Smooth muscle cell (in vitro differentiated cells): ENCODE data around the gene SDHAF1. TPM values are rescaled to one million over a fixed set of nuclear protein-coding genes. Genes with fewer than 3 reads are reported as not detected.
A peak's percentile ranks its signal among the peaks of the same experiment; 100 is the strongest.

Experiments used
- DNase-seq: peaks from one replicate; lab custom pipeline; 2025; ENCODE audit not compliant: unreplicated experiment; lab: John Stamatoyannopoulos, UW
- H2AFZ ChIP-seq: fragments of 200-600 bp; sonication (generic); 2 replicates; pipeline ENCODE4 v1.6.0; 2016; ENCODE audit warnings: antibody characterized with exemption, low read depth, mild to moderate bottlenecking
- H3F3A ChIP-seq: fragments of 200-600 bp; sonication (generic); 2 replicates; pipeline ENCODE4 v1.6.0; 2017; ENCODE audit warnings: antibody characterized with exemption, low read depth
- H3K27ac ChIP-seq: fragments of 200-600 bp; sonication (generic); 2 replicates; pipeline ENCODE4 v1.5.1; 2016; ENCODE audit warnings: low read depth, mild to moderate bottlenecking
- H3K27me3 ChIP-seq: fragments of 200-600 bp; sonication (generic); 2 replicates; pipeline ENCODE4 v1.6.1; 2016; ENCODE audit warnings: low read depth, mild to moderate bottlenecking
- H3K36me3 ChIP-seq: fragments of 200-600 bp; sonication (generic); 2 replicates; pipeline ENCODE4 v1.5.1; 2016; ENCODE audit warnings: low read depth
- H3K4me1 ChIP-seq: fragments of 200-600 bp; sonication (generic); 2 replicates; pipeline ENCODE4 v1.5.1; 2016; ENCODE audit warnings: low read depth
- H3K4me2 ChIP-seq: fragments of 200-600 bp; sonication (generic); 2 replicates; pipeline ENCODE4 v1.6.0; 2016; ENCODE audit warnings: mild to moderate bottlenecking
- H3K4me3 ChIP-seq: fragments of 200-600 bp; sonication (generic); 2 replicates; pipeline ENCODE4 v1.5.1; 2016; ENCODE audit warnings: mild to moderate bottlenecking
- H3K79me2 ChIP-seq: fragments of 200-600 bp; sonication (generic); 2 replicates; pipeline ENCODE4 v1.6.0; 2016; ENCODE audit warnings: low read depth, mild to moderate bottlenecking
- H3K9ac ChIP-seq: fragments of 200-600 bp; sonication (generic); 2 replicates; pipeline ENCODE4 v1.6.0; 2016; ENCODE audit warnings: low read depth
- H3K9me3 ChIP-seq: fragments of 200-600 bp; sonication (generic); replicated peaks from 2 replicates; pipeline ENCODE4 v1.5.1; 2016; ENCODE audit warnings: low read depth
- H4K20me1 ChIP-seq: fragments of 200-600 bp; sonication (generic); 2 replicates; pipeline ENCODE4 v1.6.0; 2016; ENCODE audit warnings: low read depth
- WGBS: methylation state at CpG from one replicate; pipeline ENCODE4 v1.1.7; 2016; ENCODE audit warnings: low lambda C conversion rate; 5-methylcytosine and 5-hydroxymethylcytosine counted together
- polyA plus RNA-seq: library from polyadenylated mRNA; unstranded; fragments of >200 nt; fragmentation: Nextera tagmentation; extraction: Ambion mirVana; gene quantifications from 2 replicates; pipeline ENCODE4 v1.2.1, GENCODE V29; 2016
- total RNA-seq: library from RNA; depleted of rRNA; stranded (reverse); fragments of >200 nt; gene quantifications from 2 replicates; pipeline ENCODE4 v1.2.3, GENCODE V29; 2014
- TF ChIP-seq, protein P1 (sequence below): fragments of 200-600 bp; sonication (generic); IDR thresholded peaks from 2 replicates; pipeline ENCODE4 v1.5.1; 2017; ENCODE audit warnings: borderline replicate concordance, mild to moderate bottlenecking, antibody characterized with exemption; ENCODE audit not compliant: insufficient read depth, poor library complexity, severe bottlenecking

Gene SDHAF1
- total and polyA plus RNA-seq, 2 experiments from 2014 or later, result 24.0 to 27.7 TPM

DNA sequence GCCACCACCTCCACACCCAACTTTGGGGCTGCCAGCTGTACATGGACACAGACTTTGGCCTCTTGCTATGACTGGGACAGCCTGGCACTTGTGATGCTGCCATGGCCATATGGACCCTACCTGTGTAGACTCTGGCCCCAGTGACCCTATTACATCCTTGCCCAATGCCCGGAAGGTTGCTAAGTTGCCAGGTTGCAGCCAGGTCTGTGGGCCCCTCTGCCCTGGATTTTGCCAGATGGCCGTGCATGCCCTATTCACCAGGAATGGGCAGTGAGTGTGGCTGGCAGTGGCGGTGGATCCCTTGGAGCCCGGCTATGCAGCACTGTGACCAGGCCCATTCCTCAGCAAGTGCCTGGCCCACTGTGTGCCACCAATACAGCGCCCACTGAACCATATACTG lies 8.9 kb upstream of the SDHAF1 start:
- TF ChIP-seq, protein P1, sequence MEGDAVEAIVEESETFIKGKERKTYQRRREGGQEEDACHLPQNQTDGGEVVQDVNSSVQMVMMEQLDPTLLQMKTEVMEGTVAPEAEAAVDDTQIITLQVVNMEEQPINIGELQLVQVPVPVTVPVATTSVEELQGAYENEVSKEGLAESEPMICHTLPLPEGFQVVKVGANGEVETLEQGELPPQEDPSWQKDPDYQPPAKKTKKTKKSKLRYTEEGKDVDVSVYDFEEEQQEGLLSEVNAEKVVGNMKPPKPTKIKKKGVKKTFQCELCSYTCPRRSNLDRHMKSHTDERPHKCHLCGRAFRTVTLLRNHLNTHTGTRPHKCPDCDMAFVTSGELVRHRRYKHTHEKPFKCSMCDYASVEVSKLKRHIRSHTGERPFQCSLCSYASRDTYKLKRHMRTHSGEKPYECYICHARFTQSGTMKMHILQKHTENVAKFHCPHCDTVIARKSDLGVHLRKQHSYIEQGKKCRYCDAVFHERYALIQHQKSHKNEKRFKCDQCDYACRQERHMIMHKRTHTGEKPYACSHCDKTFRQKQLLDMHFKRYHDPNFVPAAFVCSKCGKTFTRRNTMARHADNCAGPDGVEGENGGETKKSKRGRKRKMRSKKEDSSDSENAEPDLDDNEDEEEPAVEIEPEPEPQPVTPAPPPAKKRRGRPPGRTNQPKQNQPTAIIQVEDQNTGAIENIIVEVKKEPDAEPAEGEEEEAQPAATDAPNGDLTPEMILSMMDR, result no peak
- no peaks in the 10 kb centered on the region for H3K36me3 ChIP-seq

DNA sequence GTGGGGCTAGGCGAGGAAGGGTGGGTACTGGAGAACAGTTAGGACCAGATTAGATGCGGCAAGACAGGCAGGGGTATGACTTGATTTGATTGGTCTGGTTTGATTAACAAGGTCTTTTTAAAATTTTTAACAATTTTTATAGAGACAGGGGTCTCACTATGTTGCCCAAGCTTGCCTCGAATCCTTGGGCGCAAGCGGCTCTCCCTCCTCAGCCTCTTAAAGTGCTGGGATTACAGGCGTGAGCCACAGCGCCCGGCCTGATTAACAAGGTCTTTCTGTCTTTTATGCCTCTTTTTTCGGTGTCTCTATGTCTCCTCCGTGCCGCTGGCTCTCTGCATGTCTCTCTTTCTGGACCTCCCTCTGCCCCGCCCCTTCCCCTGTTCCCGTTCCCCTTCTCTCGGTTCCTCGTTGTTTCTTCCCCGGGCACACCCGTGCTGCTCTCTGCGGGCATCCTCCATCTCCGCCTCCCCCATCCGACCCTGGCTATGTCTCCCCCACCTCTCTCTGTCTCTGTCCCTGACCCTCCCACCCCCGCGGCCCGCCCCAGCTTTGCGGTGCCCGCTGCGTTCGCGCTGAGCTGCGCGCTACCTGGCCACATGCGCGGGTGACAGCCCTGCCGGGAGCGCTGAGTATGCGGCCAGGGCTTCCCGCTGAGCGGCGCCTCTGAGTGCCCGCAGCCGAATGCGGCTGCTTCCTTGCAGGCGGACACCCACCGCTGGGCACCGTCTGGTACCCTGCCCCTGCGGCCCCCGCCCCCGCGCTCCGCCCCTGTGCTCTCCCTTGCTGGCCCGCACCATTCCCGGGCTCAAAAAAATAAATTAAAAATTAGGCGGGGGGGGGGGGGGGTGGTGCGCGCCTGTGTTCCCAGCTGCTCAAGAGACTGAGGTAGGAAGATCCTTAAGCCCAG lies 8.1 kb upstream of the SDHAF1 start:
- DNase-seq, result no peak
- H3K36me3 ChIP-seq, result no peaks in the 10 kb centered on the region
- H3K4me1 ChIP-seq, result no peaks in the 10 kb centered on the region
- no peaks in the 10 kb centered on the region for H3F3A ChIP-seq
- H3K4me2 ChIP-seq, result peak overlapping the region; percentile 94
- TF ChIP-seq, protein P1, result no peak
- H3K79me2 ChIP-seq, result no peaks in the 10 kb centered on the region
- no peaks in the 10 kb centered on the region for H4K20me1 ChIP-seq
- peaks cover 25% of the 10 kb centered on the region for H3K27me3 ChIP-seq
- 17% methylated on average over 30 of the region's 54 CpGs for WGBS
- peak overlapping the region; percentile 51 for H2AFZ ChIP-seq
- no peak overlapping the region for H3K27ac ChIP-seq
- H3K4me3 ChIP-seq, result peak overlapping the region; percentile 57
- no peaks in the 10 kb centered on the region for H3K9me3 ChIP-seq
- no peak overlapping the region for H3K9ac ChIP-seq

More for the DNA sequence above, 8.9 kb upstream of the SDHAF1 start:
- WGBS, result 95% methylated on average over 5 of the region's 5 CpGs
- Histone ChIP-seq H3K9ac (no peak overlapping the region), H3K4me3 (no peak overlapping the region), H3F3A (no peaks in the 10 kb centered on the region), H4K20me1 (no peaks in the 10 kb centered on the region), H2AFZ (no peak overlapping the region), H3K79me2 (no peaks in the 10 kb centered on the region), H3K4me1 (no peaks in the 10 kb centered on the region), H3K4me2 (no peak overlapping the region), H3K27ac (no peak overlapping the region), H3K9me3 (no peaks in the 10 kb centered on the region), H3K27me3 (peaks cover 25% of the 10 kb centered on the region)
- no peak for DNase-seq

DNA sequence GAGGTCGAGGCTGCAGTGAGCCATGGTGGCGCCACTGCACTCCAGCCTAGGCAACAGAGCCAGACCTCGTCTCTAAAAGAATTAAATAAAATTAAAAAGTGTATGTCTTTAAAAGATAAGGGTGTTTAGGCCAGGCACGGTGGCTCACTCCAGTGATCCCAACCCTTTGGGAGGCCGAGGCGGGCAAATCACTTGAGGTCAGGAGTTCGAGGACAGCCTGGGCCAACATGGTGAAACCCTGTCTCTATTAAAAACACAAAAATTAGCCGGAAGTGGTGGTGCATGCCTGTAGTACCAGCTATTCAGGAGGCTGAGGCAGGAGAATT lies 7.5 kb upstream of the SDHAF1 start:
- 37% methylated on average over 8 of the region's 8 CpGs for WGBS

More for the DNA sequence above, 7.5 kb upstream of the SDHAF1 start:
- H3K27me3 ChIP-seq, result peaks cover 25% of the 10 kb centered on the region
- no peaks in the 10 kb centered on the region for H3K4me1 ChIP-seq
- H3K79me2 ChIP-seq, result no peaks in the 10 kb centered on the region
- H3F3A ChIP-seq, result no peaks in the 10 kb centered on the region
- peak overlapping the region; percentile 94 for H3K4me2 ChIP-seq
- H3K9ac ChIP-seq, result no peak overlapping the region
- H4K20me1 ChIP-seq, result no peaks in the 10 kb centered on the region
- no peak for DNase-seq
- peak overlapping the region; percentile 57 for H3K4me3 ChIP-seq
- H3K36me3 ChIP-seq, result no peaks in the 10 kb centered on the region
- no peak overlapping the region for H3K27ac ChIP-seq
- H2AFZ ChIP-seq, result no peak overlapping the region
- H3K9me3 ChIP-seq, result no peaks in the 10 kb centered on the region
- TF ChIP-seq, protein P1, result no peak
